ENCODE data around the gene THAP2. TPM values are rescaled to one million over a fixed set of nuclear protein-coding genes. Genes with fewer than 3 reads are reported as not detected.

THAP2 gene
- total RNA-seq, 1 donor from 2014 or later: 5.2 TPM

- Histone ChIP-seq H3K9me3 (ENCODE audit: control insufficient read depth in 3 of 3, low read length in 3 of 3) (no peaks in the 10 kb centered on the region), H3K27ac (ENCODE audit: low read depth, low read length) (no peak overlapping the region), H3K27me3 (ENCODE audit: control insufficient read depth in 3 of 3, insufficient read depth in 3 of 3, low read length in 3 of 3) (no peaks in the 10 kb centered on the region), H3K4me1 (ENCODE audit: control insufficient read depth in 3 of 3, insufficient read depth in 3 of 3, low read length in 3 of 3) (peaks cover 0 to 4% (median 0%) of the 10 kb centered on the region in 3 donors), H3K9ac (ENCODE audit: low read depth in 1 of 3, low read length in 3 of 3) (no peak overlapping the region), H3K36me3 (ENCODE audit: control insufficient read depth in 3 of 3, insufficient read depth in 3 of 3, low read length in 3 of 3) (peaks cover 5 to 22% (median 21%) of the 10 kb centered on the region in 3 donors), H3K4me3 (ENCODE audit: low read length in 3 of 3) (no peak overlapping the region)
Observed at GRCh38 chr12:71655907-71656306, 8.2 kb upstream of the THAP2 start.

DNA sequence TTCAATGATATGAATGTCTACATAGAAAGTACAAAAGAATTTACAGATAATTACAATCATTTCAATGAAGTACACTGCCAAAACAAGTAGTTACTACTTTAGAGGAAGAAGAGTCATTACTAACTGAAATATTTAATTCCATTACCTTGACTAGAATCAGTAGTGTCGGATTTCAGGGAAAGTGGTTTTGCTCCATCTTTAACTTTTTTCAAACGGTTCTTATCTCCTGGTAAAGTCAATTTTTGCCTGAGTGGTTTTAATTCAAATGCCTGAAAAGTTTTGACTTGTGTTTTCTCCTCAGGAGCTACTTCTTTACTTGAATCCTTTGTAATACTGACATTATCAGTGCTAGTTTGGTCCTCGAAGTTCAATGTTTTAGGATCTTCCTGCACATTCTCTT is 7.4 kb upstream of the THAP2 start:
- peaks cover 5 to 22% (median 21%) of the 10 kb centered on the region in 3 donors for H3K36me3 ChIP-seq (ENCODE audit: control insufficient read depth in 3 of 3, insufficient read depth in 3 of 3, low read length in 3 of 3)
- H3K4me3 ChIP-seq (ENCODE audit: low read length in 3 of 3): no peak overlapping the region
- no peak overlapping the region for H3K9ac ChIP-seq (ENCODE audit: low read depth in 1 of 3, low read length in 3 of 3)
- H3K27me3 ChIP-seq (ENCODE audit: control insufficient read depth in 3 of 3, insufficient read depth in 3 of 3, low read length in 3 of 3): no peaks in the 10 kb centered on the region
- no peak overlapping the region for H3K27ac ChIP-seq (ENCODE audit: low read depth, low read length)
- H3K4me1 ChIP-seq (ENCODE audit: control insufficient read depth in 3 of 3, insufficient read depth in 3 of 3, low read length in 3 of 3): peaks cover 3 to 8% (median 3%) of the 10 kb centered on the region in 3 donors
- no peaks in the 10 kb centered on the region for H3K9me3 ChIP-seq (ENCODE audit: control insufficient read depth in 3 of 3, low read length in 3 of 3)

DNA sequence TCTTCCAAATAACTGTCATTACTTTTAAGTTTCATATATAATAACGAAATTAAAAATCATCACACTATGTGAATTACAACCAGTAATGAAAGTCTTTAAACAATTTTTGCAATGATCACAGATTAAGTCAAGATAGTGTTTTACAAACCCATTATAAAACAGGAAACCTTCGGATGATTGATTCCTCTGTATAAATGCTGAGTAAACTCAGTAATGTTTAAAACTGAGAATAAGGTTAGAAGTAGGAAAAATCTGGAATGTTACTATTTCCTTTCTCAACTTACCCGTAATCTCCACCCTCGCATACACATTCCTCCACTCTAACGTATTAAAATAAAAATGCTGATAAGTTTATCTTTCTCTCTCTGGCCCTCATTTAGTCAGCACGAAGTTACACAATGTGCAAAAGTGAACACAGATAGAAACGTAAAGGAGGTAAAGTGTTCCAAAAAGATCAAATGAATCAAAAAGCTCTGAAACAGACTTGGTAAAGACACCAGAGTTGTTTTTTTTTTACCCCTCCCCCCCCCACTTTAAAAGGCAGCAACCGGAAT is 2.0 kb upstream of the THAP2 start:
- Histone ChIP-seq H3K4me1 (ENCODE audit: control insufficient read depth in 3 of 3, insufficient read depth in 3 of 3, low read length in 3 of 3) (peaks cover 11 to 23% (median 17%) of the 10 kb centered on the region in 3 donors), H3K9ac (ENCODE audit: low read depth in 1 of 3, low read length in 3 of 3) (peak overlapping the region; percentile 95 to 97 (median 96)), H3K4me3 (ENCODE audit: low read length in 3 of 3) (peak overlapping the region; percentile 96 to 99 (median 99)), H3K36me3 (ENCODE audit: control insufficient read depth in 3 of 3, insufficient read depth in 3 of 3, low read length in 3 of 3) (peaks cover 5 to 16% (median 15%) of the 10 kb centered on the region in 3 donors), H3K9me3 (ENCODE audit: control insufficient read depth in 3 of 3, low read length in 3 of 3) (no peaks in the 10 kb centered on the region), H3K27ac (ENCODE audit: low read depth, low read length) (peak overlapping the region; percentile 96), H3K27me3 (ENCODE audit: control insufficient read depth in 3 of 3, insufficient read depth in 3 of 3, low read length in 3 of 3) (no peaks in the 10 kb centered on the region)

- peaks cover 11 to 23% (median 17%) of the 10 kb centered on the region in 3 donors for H3K4me1 ChIP-seq (ENCODE audit: control insufficient read depth in 3 of 3, insufficient read depth in 3 of 3, low read length in 3 of 3)
- H3K9ac ChIP-seq (ENCODE audit: low read depth in 1 of 3, low read length in 3 of 3): peak overlapping the region; percentile 95 to 97 (median 96)
- H3K4me3 ChIP-seq (ENCODE audit: low read length in 3 of 3): peak overlapping the region; percentile 96 to 99 (median 99)
- H3K27ac ChIP-seq (ENCODE audit: low read depth, low read length): peak overlapping the region; percentile 96
- peaks cover 2 to 13% (median 11%) of the 10 kb centered on the region in 3 donors for H3K36me3 ChIP-seq (ENCODE audit: control insufficient read depth in 3 of 3, insufficient read depth in 3 of 3, low read length in 3 of 3)
- H3K9me3 ChIP-seq (ENCODE audit: control insufficient read depth in 3 of 3, low read length in 3 of 3): no peaks in the 10 kb centered on the region
- no peaks in the 10 kb centered on the region for H3K27me3 ChIP-seq (ENCODE audit: control insufficient read depth in 3 of 3, insufficient read depth in 3 of 3, low read length in 3 of 3)
Observed at GRCh38 chr12:71662849-71663560, 1.1 kb upstream of the THAP2 start.

DNA sequence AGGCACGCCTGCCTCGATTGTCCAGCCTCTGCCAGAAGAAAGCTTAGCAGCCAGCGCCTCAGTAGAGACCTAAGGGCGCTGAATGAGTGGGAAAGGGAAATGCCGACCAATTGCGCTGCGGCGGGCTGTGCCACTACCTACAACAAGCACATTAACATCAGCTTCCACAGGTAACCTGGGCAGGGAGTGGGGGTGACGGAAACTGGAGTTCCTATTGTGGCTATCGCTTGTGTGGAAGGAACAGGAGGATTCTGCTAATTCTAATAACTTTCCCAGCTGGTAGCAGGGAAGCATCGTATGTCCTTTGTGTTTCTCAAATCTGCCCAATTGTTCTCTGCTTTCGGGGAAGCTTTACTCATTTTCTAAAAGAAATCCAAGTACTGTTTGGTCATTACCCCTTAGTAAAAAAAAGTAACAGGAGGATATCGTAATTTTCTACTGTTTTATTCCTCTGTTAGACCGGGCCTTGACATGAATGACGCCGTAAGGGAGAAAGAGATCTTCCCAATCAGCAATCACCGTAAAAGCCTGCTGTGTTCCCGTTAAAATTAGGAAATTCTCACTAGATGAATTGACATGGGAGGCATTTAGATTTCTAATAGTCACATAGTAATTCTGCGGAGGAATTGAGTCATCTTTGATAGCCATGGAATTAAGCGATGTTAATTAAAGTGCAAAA is 449 bp downstream of the THAP2 start:
- H3K27me3 ChIP-seq (ENCODE audit: control insufficient read depth in 3 of 3, insufficient read depth in 3 of 3, low read length in 3 of 3): no peaks in the 10 kb centered on the region

DNA sequence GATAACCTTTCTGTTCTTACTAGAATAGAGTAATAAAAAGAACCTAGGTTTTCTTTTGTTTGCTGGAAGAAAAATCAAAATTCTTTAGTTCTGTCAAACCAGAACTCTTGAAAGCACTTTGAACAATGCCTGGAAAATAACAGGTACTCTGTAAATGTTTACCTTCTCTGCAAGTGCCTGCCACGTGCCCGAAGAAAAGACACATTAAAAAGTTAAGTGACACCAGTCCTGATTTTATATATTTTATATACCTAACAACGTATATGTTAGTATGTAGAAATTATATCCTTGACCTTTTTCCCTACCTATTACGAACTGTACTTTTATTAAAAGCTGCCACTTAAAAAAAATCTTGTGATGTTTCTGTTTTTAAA is 976 bp downstream of the THAP2 start:
- peak overlapping the region; percentile 96 for H3K27ac ChIP-seq (ENCODE audit: low read depth, low read length)
- peaks cover 11 to 23% (median 17%) of the 10 kb centered on the region in 3 donors for H3K4me1 ChIP-seq (ENCODE audit: control insufficient read depth in 3 of 3, insufficient read depth in 3 of 3, low read length in 3 of 3)

More for the DNA sequence above, 449 bp downstream of the THAP2 start:
- H3K27ac ChIP-seq (ENCODE audit: low read depth, low read length): peak overlapping the region; percentile 96
- H3K4me1 ChIP-seq (ENCODE audit: control insufficient read depth in 3 of 3, insufficient read depth in 3 of 3, low read length in 3 of 3): peaks cover 11 to 23% (median 17%) of the 10 kb centered on the region in 3 donors
- peak overlapping the region; percentile 96 to 99 (median 99) for H3K4me3 ChIP-seq (ENCODE audit: low read length in 3 of 3)
- H3K9ac ChIP-seq (ENCODE audit: low read depth in 1 of 3, low read length in 3 of 3): peak overlapping the region; percentile 95 to 97 (median 96)
- no peaks in the 10 kb centered on the region for H3K9me3 ChIP-seq (ENCODE audit: control insufficient read depth in 3 of 3, low read length in 3 of 3)
- peaks cover under 1 to 3% (median 2%) of the 10 kb centered on the region in 3 donors for H3K36me3 ChIP-seq (ENCODE audit: control insufficient read depth in 3 of 3, insufficient read depth in 3 of 3, low read length in 3 of 3)

GRCh38 chr12:71666259-71666658 is 2.2 kb downstream of the THAP2 start:
- no peaks in the 10 kb centered on the region for H3K36me3 ChIP-seq (ENCODE audit: control insufficient read depth in 3 of 3, insufficient read depth in 3 of 3, low read length in 3 of 3)
- H3K27ac ChIP-seq (ENCODE audit: low read depth, low read length): no peak overlapping the region
- H3K4me1 ChIP-seq (ENCODE audit: control insufficient read depth in 3 of 3, insufficient read depth in 3 of 3, low read length in 3 of 3): peaks cover 11 to 23% (median 17%) of the 10 kb centered on the region in 3 donors

More for the DNA sequence above, 976 bp downstream of the THAP2 start:
- H3K9me3 ChIP-seq (ENCODE audit: control insufficient read depth in 3 of 3, low read length in 3 of 3): no peaks in the 10 kb centered on the region
- H3K9ac ChIP-seq (ENCODE audit: low read depth in 1 of 3, low read length in 3 of 3): peak overlapping the region; percentile 95 to 97 (median 96)
- no peaks in the 10 kb centered on the region for H3K36me3 ChIP-seq (ENCODE audit: control insufficient read depth in 3 of 3, insufficient read depth in 3 of 3, low read length in 3 of 3)
- H3K4me3 ChIP-seq (ENCODE audit: low read length in 3 of 3): peak overlapping the region; percentile 96 to 99 (median 99)
- H3K27me3 ChIP-seq (ENCODE audit: control insufficient read depth in 3 of 3, insufficient read depth in 3 of 3, low read length in 3 of 3): no peaks in the 10 kb centered on the region

GRCh38 chr12:71671311-71671710 is 7.2 kb downstream of the THAP2 start:
- Histone ChIP-seq H3K9ac (ENCODE audit: low read depth in 1 of 3, low read length in 3 of 3) (no peak overlapping the region), H3K4me3 (ENCODE audit: low read length in 3 of 3) (no peak overlapping the region), H3K27me3 (ENCODE audit: control insufficient read depth in 3 of 3, insufficient read depth in 3 of 3, low read length in 3 of 3) (no peaks in the 10 kb centered on the region), H3K36me3 (ENCODE audit: control insufficient read depth in 3 of 3, insufficient read depth in 3 of 3, low read length in 3 of 3) (no peaks in the 10 kb centered on the region), H3K4me1 (ENCODE audit: control insufficient read depth in 3 of 3, insufficient read depth in 3 of 3, low read length in 3 of 3) (no peaks in the 10 kb centered on the region), H3K27ac (ENCODE audit: low read depth, low read length) (no peak overlapping the region), H3K9me3 (ENCODE audit: control insufficient read depth in 3 of 3, low read length in 3 of 3) (no peaks in the 10 kb centered on the region)

More at GRCh38 chr12:71666259-71666658, 2.2 kb downstream of the THAP2 start:
- H3K9ac ChIP-seq (ENCODE audit: low read depth in 1 of 3, low read length in 3 of 3): no peak overlapping the region
- no peak overlapping the region for H3K4me3 ChIP-seq (ENCODE audit: low read length in 3 of 3)
- no peaks in the 10 kb centered on the region for H3K27me3 ChIP-seq (ENCODE audit: control insufficient read depth in 3 of 3, insufficient read depth in 3 of 3, low read length in 3 of 3)
- H3K9me3 ChIP-seq (ENCODE audit: control insufficient read depth in 3 of 3, low read length in 3 of 3): no peaks in the 10 kb centered on the region

DNA sequence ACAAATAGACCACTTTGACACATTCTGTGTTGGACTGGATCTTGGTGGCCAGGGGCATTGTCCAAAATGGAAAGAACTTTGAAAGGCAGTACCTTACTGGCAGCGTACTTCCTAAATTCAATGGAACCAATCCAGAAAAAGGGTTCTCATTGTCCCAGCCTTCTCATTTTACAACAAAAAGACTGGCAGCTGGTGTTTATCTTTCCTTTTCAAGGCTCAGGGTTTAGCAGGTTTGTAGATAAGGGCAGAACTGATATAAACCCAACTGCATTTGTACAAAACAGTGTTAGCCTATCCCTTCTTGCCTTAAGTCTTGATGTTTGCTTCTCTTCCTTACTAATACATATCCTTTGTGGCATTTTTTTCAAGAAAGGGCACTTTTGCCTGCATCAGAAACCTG is 7.7 kb downstream of the THAP2 start:
- Histone ChIP-seq H3K4me1 (ENCODE audit: control insufficient read depth in 3 of 3, insufficient read depth in 3 of 3, low read length in 3 of 3) (no peaks in the 10 kb centered on the region), H3K36me3 (ENCODE audit: control insufficient read depth in 3 of 3, insufficient read depth in 3 of 3, low read length in 3 of 3) (peaks cover 0 to 3% (median 0%) of the 10 kb centered on the region in 3 donors), H3K27ac (ENCODE audit: low read depth, low read length) (no peak overlapping the region), H3K9me3 (ENCODE audit: control insufficient read depth in 3 of 3, low read length in 3 of 3) (no peaks in the 10 kb centered on the region), H3K27me3 (ENCODE audit: control insufficient read depth in 3 of 3, insufficient read depth in 3 of 3, low read length in 3 of 3) (no peaks in the 10 kb centered on the region), H3K4me3 (ENCODE audit: low read length in 3 of 3) (no peak overlapping the region), H3K9ac (ENCODE audit: low read depth in 1 of 3, low read length in 3 of 3) (no peak overlapping the region)

DNA sequence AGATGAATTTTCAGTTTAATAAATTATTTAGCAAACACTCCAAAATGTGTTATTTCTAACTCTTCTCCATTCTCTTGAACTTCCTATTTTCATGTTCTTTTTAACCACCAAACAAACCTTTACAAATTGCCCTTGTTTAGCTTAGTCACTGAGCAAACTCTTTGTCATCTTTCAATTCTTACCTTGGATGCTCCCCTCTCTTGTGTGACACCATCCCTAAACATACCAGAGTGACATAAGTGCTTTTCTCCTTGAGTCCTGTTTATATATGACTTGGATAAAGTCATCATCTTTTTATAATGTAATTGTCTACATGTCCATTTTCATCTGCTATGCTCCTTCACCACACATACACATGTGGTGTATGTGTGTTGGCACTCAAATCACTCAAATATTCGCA is 18.4 kb downstream of the THAP2 start:
- H3K9ac ChIP-seq (ENCODE audit: low read depth in 1 of 3, low read length in 3 of 3): no peak overlapping the region
- no peak overlapping the region for H3K4me3 ChIP-seq (ENCODE audit: low read length in 3 of 3)
- H3K9me3 ChIP-seq (ENCODE audit: control insufficient read depth in 3 of 3, low read length in 3 of 3): no peaks in the 10 kb centered on the region
- H3K27me3 ChIP-seq (ENCODE audit: control insufficient read depth in 3 of 3, insufficient read depth in 3 of 3, low read length in 3 of 3): no peaks in the 10 kb centered on the region
- no peak overlapping the region for H3K27ac ChIP-seq (ENCODE audit: low read depth, low read length)
- no peaks in the 10 kb centered on the region for H3K36me3 ChIP-seq (ENCODE audit: control insufficient read depth in 3 of 3, insufficient read depth in 3 of 3, low read length in 3 of 3)
- peaks cover 2 to 6% (median 5%) of the 10 kb centered on the region in 3 donors for H3K4me1 ChIP-seq (ENCODE audit: control insufficient read depth in 3 of 3, insufficient read depth in 3 of 3, low read length in 3 of 3)
